Calu3 (cell line): ENCODE results near the gene ISM2. TPM values are rescaled to one million over a fixed set of nuclear protein-coding genes. Genes with fewer than 3 reads are reported as not detected.
"Not testable (repeated sequence)": the region's sequence is repeated elsewhere in the genome, so short reads cannot be mapped to it uniquely, and the experiment has no call there.

Experiments
- BruUV-seq: library from RNA; stranded (reverse); fragments of 400-500 nt; replicated peaks from 2 replicates; lab custom pipeline; 2021; lab: Mats Ljungman, UMichigan
- CTCF ChIA-PET: fragments of 300-600 bp; sonication (Branson Sonifier 250); formaldehyde crosslinking; loops from one replicate; lab custom pipeline; 2022; ENCODE audit warnings: antibody characterized with exemption; lab: Charles Lee
- DNase-seq: peaks from one replicate; pipeline ENCODE4 v3.0.0; 2022
- H3K27ac Mint-ChIP-seq: one replicate; pipeline ENCODE4 v1.8.0; 2022; ENCODE audit warnings: mixed read lengths; ENCODE audit not compliant: unreplicated experiment
- H3K27me3 Mint-ChIP-seq: one replicate; pipeline ENCODE4 v1.8.0; 2022; ENCODE audit warnings: mixed read lengths; ENCODE audit not compliant: unreplicated experiment
- H3K36me3 Mint-ChIP-seq: one replicate; pipeline ENCODE4 v1.8.0; 2022; ENCODE audit warnings: mild to moderate bottlenecking, moderate library complexity, mixed read lengths; ENCODE audit not compliant: insufficient read depth, unreplicated experiment
- H3K4me1 Mint-ChIP-seq: one replicate; pipeline ENCODE4 v1.8.0; 2022; ENCODE audit warnings: mild to moderate bottlenecking, low read depth, mixed read lengths; ENCODE audit not compliant: unreplicated experiment
- H3K4me3 Mint-ChIP-seq: one replicate; pipeline ENCODE4 v1.8.0; 2022; ENCODE audit warnings: mild to moderate bottlenecking, low read depth, moderate library complexity, mixed read lengths; ENCODE audit not compliant: unreplicated experiment
- H3K9me3 Mint-ChIP-seq: one replicate; pipeline ENCODE4 v1.8.0; 2022; ENCODE audit warnings: low read depth, mixed read lengths; ENCODE audit not compliant: unreplicated experiment
- CTCF ChIP-seq: fragments of 200-600 bp; IDR thresholded peaks from one replicate; pipeline ENCODE4 v1.8.0; 2022; ENCODE audit warnings: antibody characterized with exemption; ENCODE audit not compliant: unreplicated experiment
- intact Hi-C: fragments of 100-400 bp; cut with micrococcal nuclease; formaldehyde crosslinking; loops from one replicate; pipeline ENCODE4 v1.10.0; 2022; ENCODE audit not compliant: unreplicated experiment
- total RNA-seq: library from RNA; stranded (reverse); gene quantifications from 2 replicates; pipeline ENCODE4 v1.2.3, GENCODE V29; 2022

Gene ISM2
- total RNA-seq, 1 experiment from 2014 or later = not detected

GRCh38 chr14:77543637-77544334, 45.2 kb upstream of the ISM2 start:
- no peak overlapping the region for H3K27ac Mint-ChIP-seq
- TF ChIP-seq CTCF = no peak
- H3K9me3 Mint-ChIP-seq = no peaks in the 10 kb centered on the region
- DNase-seq = no peak
- intact Hi-C loops = no loop called here
- H3K4me3 Mint-ChIP-seq = no peak overlapping the region
- no peaks in the 10 kb centered on the region for H3K36me3 Mint-ChIP-seq
- H3K27me3 Mint-ChIP-seq = no peaks in the 10 kb centered on the region
- BruUV-seq = no TSS peak
- no peaks in the 10 kb centered on the region for H3K4me1 Mint-ChIP-seq
- CTCF ChIA-PET = interaction anchor here (0.6 kb wide), 2 partner anchors 10 to 25 kb away, joined by 3 to 7 read pairs; no protein-coding TSS in a partner anchor

- no peaks in the 10 kb centered on the region for H3K9me3 Mint-ChIP-seq
- no peaks in the 10 kb centered on the region for H3K4me1 Mint-ChIP-seq
- no peaks in the 10 kb centered on the region for H3K27me3 Mint-ChIP-seq
- CTCF ChIA-PET = interaction anchor here (0.6 kb wide), 1 partner anchor 25 kb away, joined by 3 read pairs; no protein-coding TSS in a partner anchor
- no peak for DNase-seq
- no peak overlapping the region for H3K27ac Mint-ChIP-seq
- no peak for TF ChIP-seq CTCF
- intact Hi-C loops = no loop called here
- H3K4me3 Mint-ChIP-seq = no peak overlapping the region
- H3K36me3 Mint-ChIP-seq = no peaks in the 10 kb centered on the region
- BruUV-seq = no TSS peak
These were observed 44.6 kb upstream of the ISM2 start for GRCh38 chr14:77543240-77543551.

GRCh38 chr14:77542421-77543239, 44.0 kb upstream of the ISM2 start:
- H3K4me3 Mint-ChIP-seq = no peak overlapping the region
- no peak overlapping the region for H3K27ac Mint-ChIP-seq
- intact Hi-C loops = no loop called here
- no peaks in the 10 kb centered on the region for H3K4me1 Mint-ChIP-seq
- no TSS peak for BruUV-seq
- no peaks in the 10 kb centered on the region for H3K36me3 Mint-ChIP-seq
- no peak for DNase-seq
- no peak for TF ChIP-seq CTCF
- no peaks in the 10 kb centered on the region for H3K9me3 Mint-ChIP-seq
- H3K27me3 Mint-ChIP-seq = no peaks in the 10 kb centered on the region
- CTCF ChIA-PET = interaction anchor here (0.7 kb wide), 1 partner anchor 330 kb away, joined by 3 read pairs; no protein-coding TSS in a partner anchor

GRCh38 chr14:77541905-77542304, 43.3 kb upstream of the ISM2 start:
- H3K4me1 Mint-ChIP-seq = no peaks in the 10 kb centered on the region
- H3K9me3 Mint-ChIP-seq = no peaks in the 10 kb centered on the region
- no peaks in the 10 kb centered on the region for H3K27me3 Mint-ChIP-seq
- BruUV-seq = no TSS peak
- CTCF ChIA-PET = interaction anchor here (0.7 kb wide), 1 partner anchor 329 kb away, joined by 3 read pairs; no protein-coding TSS in a partner anchor
- intact Hi-C loops = no loop called here
- no peak for DNase-seq
- no peak for TF ChIP-seq CTCF
- no peaks in the 10 kb centered on the region for H3K36me3 Mint-ChIP-seq
- no peak overlapping the region for H3K4me3 Mint-ChIP-seq
- H3K27ac Mint-ChIP-seq = no peak overlapping the region

- H3K4me3 Mint-ChIP-seq, BruUV-seq, H3K36me3 Mint-ChIP-seq, H3K27me3 Mint-ChIP-seq, H3K27ac Mint-ChIP-seq, H3K4me1 Mint-ChIP-seq, DNase-seq, H3K9me3 Mint-ChIP-seq, intact Hi-C loops: not testable (repeated sequence)
- CTCF ChIA-PET = interaction anchor here (0.7 kb wide), 1 partner anchor 223 kb away, joined by 3 read pairs; no protein-coding TSS in a partner anchor
These were observed 38.3 kb upstream of the ISM2 start for GRCh38 chr14:77536951-77537350.
